K562 (cell line): ENCODE data around the gene RACK1. TPM values are rescaled to one million over a fixed set of nuclear protein-coding genes. Genes with fewer than 3 reads are reported as not detected.
A peak's percentile ranks its signal among the peaks of the same experiment; 100 is the strongest.

Source experiments
- ETV6 ChIP-seq, 3 experiments: fragments of 150-350 bp in 1 of 3; sonication (generic) in 1 of 3; formaldehyde crosslinking in 1 of 3; IDR thresholded peaks; 2 replicates each; pipeline versions ENCODE4 v1.6.1 to v1.8.0; 2014 to 2022; ENCODE audit warnings: borderline replicate concordance in 2 of 3, low read depth in 2 of 3, antibody characterized with exemption in 1 of 3, low read length in 1 of 3, mild to moderate bottlenecking in 1 of 3, missing genetic modification reagents in 1 of 3
- HDGF ChIP-seq: fragments of 450-650 bp; IDR thresholded peaks from 2 replicates; pipeline ENCODE4 v1.6.1; 2016
- HNRNPUL1 ChIP-seq: fragments of 200-400 bp; formaldehyde crosslinking; IDR thresholded peaks from 2 replicates; pipeline ENCODE4 v1.6.1; 2017; ENCODE audit warnings: low read length
- IFI16 ChIP-seq: fragments of 250-450 bp; sonication (Bioruptor Pico); IDR thresholded peaks from 2 replicates; pipeline ENCODE4 v2.1.2; 2022; ENCODE audit warnings: mild to moderate bottlenecking, inconsistent platforms
- JUN ChIP-seq, 2 experiments: sonication (generic) in 1 of 2; formaldehyde crosslinking in 1 of 2; IDR thresholded peaks; 2 replicates each; pipeline versions ENCODE4 v1.6.1 to v1.8.0; 2012 to 2022; ENCODE audit warnings: borderline replicate concordance in 2 of 2, mild to moderate bottlenecking in 2 of 2, improper control_type of control experiment in 1 of 2, low read depth in 1 of 2, low read length in 1 of 2, missing genetic modification reagents in 1 of 2
- NBN ChIP-seq: fragments of 450-650 bp; IDR thresholded peaks from 2 replicates; pipeline ENCODE4 v1.6.1; 2016; ENCODE audit warnings: low read depth, mild to moderate bottlenecking
- SMARCC2 ChIP-seq: fragments of 450-650 bp; IDR thresholded peaks from 2 replicates; pipeline ENCODE4 v1.6.1; 2017; ENCODE audit warnings: antibody characterized with exemption, moderate library complexity, mild to moderate bottlenecking, low read depth
- TARDBP ChIP-seq: fragments of 450-650 bp; IDR thresholded peaks from 2 replicates; pipeline ENCODE4 v1.6.1; 2016
- XRCC5 ChIP-seq: fragments of 200-400 bp; formaldehyde crosslinking; IDR thresholded peaks from 2 replicates; pipeline ENCODE4 v1.6.1; 2017; ENCODE audit warnings: low read depth, mild to moderate bottlenecking, low read length
- ZNF121 ChIP-seq: sonication (generic); formaldehyde crosslinking; conservative IDR thresholded peaks from 2 replicates; pipeline ENCODE4 v1.8.0; 2022; ENCODE audit warnings: missing genetic modification reagents
- ZNF212 ChIP-seq: fragments of 450-650 bp; formaldehyde crosslinking; IDR thresholded peaks from 2 replicates; pipeline ENCODE4 v1.4.0; 2020; ENCODE audit warnings: mild to moderate bottlenecking
- ZNF76 ChIP-seq: fragments of 250-450 bp; sonication (Bioruptor Pico); IDR thresholded peaks from 2 replicates; pipeline ENCODE4 v1.4.0; 2020; ENCODE audit warnings: mild to moderate bottlenecking, moderate library complexity, borderline replicate concordance
- polyA plus RNA-seq, 8 experiments: library from polyadenylated mRNA; depleted of rRNA in 4 of 8; stranded (reverse) in 5 of 8; unstranded in 3 of 8; fragments of >200 nt; fragmentation: Nextera tagmentation in 2 of 8; fragmentation: Illumina TruSeq in 1 of 8; extraction: Ambion mirVana in 2 of 8; extraction: Trizol in 1 of 8; gene quantifications; 2 replicates each; pipeline versions ENCODE4 v1.2.1 to v1.2.3, GENCODE V29; 2011 to 2014; ENCODE audit warnings: inconsistent platforms in 1 of 8, missing spikeins in 1 of 8
- total RNA-seq, 7 experiments: library from RNA; depleted of rRNA in 6 of 7; stranded (reverse); fragments of >200 nt in 6 of 7; fragmentation: Illumina TruSeq in 2 of 7; extraction: Trizol in 2 of 7; gene quantifications; 2 replicates each; pipeline versions ENCODE4 v1.2.1 to v1.2.3, GENCODE V29; 2011 to 2021; ENCODE audit warnings: low replicate concordance in 1 of 7
- TF ChIP-seq, protein P1 (sequence below): fragments of 250-450 bp; sonication (Bioruptor Pico); IDR thresholded peaks from 2 replicates; pipeline ENCODE4 v1.8.0; 2022; ENCODE audit warnings: inconsistent platforms
- TF ChIP-seq, protein P2 (sequence below): fragments of 250-450 bp; sonication (Bioruptor Pico); IDR thresholded peaks from 2 replicates; pipeline ENCODE4 v1.8.0; 2021; ENCODE audit warnings: borderline replicate concordance, mild to moderate bottlenecking, moderate library complexity; ENCODE audit not compliant: poor library complexity, severe bottlenecking
- TF ChIP-seq, protein P3 (sequence below): fragments of 250-450 bp; sonication (Bioruptor Pico); IDR thresholded peaks from 2 replicates; pipeline ENCODE4 v1.4.0; 2020; ENCODE audit warnings: mild to moderate bottlenecking, moderate library complexity
- TF ChIP-seq, protein P4 (sequence below): sonication (generic); formaldehyde crosslinking; IDR thresholded peaks from 2 replicates; pipeline ENCODE4 v1.8.0; 2022; ENCODE audit warnings: missing genetic modification reagents, mild to moderate bottlenecking, borderline replicate concordance
- TF ChIP-seq, protein P5 (sequence below): fragments of 250-450 bp; sonication (Bioruptor Pico); IDR thresholded peaks from 2 replicates; pipeline ENCODE4 v1.5.0; 2020; ENCODE audit warnings: mild to moderate bottlenecking, borderline replicate concordance

RACK1 gene
- total and polyA plus RNA-seq, 9 of the 15 experiments (the other 6 are each of a cell fraction or from before 2014, with no cell fraction given), result 2,303 to 5,311 (median 3,833) TPM

DNA sequence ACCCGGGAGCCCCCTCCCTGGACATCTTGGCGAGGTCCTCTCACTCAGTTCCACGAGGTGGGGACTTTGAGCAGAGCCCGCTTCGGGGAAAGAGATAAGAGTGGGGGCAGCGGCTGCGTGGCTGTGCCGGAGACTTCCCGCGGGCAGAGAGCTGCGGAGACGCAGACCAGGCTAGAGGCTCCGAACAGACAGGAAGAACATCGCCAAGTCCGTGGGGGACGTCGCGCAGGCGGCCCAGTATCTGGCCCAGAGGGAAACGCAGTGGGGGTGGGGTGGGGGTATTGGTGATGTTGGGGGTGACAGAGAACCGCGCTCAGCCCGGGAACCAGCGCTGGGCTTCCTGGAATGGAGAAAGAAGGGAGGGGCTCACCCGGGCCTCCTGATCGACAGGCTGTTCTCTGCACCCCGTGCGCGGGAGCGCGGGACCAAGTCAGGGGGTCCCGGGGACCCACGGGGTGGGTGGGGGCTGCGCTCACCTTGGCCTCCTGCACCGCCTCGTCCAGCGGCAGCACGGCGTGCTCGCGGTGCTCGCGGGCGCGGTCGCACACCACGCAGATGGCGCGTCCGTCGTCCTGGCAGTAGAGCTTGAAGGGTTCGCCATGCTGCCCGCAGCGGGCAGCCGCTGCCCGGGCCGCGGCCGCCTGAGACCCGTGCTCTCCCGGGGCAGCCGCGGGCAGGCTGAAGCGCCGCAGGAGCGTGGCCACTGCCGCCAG, 39.4 kb downstream of the RACK1 start (continued):
- TF ChIP-seq, protein P1, sequence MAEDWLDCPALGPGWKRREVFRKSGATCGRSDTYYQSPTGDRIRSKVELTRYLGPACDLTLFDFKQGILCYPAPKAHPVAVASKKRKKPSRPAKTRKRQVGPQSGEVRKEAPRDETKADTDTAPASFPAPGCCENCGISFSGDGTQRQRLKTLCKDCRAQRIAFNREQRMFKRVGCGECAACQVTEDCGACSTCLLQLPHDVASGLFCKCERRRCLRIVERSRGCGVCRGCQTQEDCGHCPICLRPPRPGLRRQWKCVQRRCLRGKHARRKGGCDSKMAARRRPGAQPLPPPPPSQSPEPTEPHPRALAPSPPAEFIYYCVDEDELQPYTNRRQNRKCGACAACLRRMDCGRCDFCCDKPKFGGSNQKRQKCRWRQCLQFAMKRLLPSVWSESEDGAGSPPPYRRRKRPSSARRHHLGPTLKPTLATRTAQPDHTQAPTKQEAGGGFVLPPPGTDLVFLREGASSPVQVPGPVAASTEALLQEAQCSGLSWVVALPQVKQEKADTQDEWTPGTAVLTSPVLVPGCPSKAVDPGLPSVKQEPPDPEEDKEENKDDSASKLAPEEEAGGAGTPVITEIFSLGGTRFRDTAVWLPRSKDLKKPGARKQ (CRISPR knock-in tag), result no peak
- TF ChIP-seq, protein P2, sequence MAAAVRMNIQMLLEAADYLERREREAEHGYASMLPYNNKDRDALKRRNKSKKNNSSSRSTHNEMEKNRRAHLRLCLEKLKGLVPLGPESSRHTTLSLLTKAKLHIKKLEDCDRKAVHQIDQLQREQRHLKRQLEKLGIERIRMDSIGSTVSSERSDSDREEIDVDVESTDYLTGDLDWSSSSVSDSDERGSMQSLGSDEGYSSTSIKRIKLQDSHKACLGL (CRISPR knock-in tag), result no peak
- TF ChIP-seq NBN, result no peak
- TF ChIP-seq TARDBP, result no peak
- TF ChIP-seq HDGF, result no peak
- no peak for TF ChIP-seq ZNF121
- no peak for TF ChIP-seq HNRNPUL1
- TF ChIP-seq ETV6 (IDR thresholded peaks at IDR 0.05; ENCODE audit: borderline replicate concordance in 1 of 2, low read depth in 2 of 2, low read length in 1 of 2), result no peak
- no peak; the same call in 1 of the 2 replicates for TF ChIP-seq ETV6 (CRISPR knock-in tag; IDR thresholded peaks at IDR 0.05; ENCODE audit: borderline replicate concordance)
- TF ChIP-seq, protein P3, sequence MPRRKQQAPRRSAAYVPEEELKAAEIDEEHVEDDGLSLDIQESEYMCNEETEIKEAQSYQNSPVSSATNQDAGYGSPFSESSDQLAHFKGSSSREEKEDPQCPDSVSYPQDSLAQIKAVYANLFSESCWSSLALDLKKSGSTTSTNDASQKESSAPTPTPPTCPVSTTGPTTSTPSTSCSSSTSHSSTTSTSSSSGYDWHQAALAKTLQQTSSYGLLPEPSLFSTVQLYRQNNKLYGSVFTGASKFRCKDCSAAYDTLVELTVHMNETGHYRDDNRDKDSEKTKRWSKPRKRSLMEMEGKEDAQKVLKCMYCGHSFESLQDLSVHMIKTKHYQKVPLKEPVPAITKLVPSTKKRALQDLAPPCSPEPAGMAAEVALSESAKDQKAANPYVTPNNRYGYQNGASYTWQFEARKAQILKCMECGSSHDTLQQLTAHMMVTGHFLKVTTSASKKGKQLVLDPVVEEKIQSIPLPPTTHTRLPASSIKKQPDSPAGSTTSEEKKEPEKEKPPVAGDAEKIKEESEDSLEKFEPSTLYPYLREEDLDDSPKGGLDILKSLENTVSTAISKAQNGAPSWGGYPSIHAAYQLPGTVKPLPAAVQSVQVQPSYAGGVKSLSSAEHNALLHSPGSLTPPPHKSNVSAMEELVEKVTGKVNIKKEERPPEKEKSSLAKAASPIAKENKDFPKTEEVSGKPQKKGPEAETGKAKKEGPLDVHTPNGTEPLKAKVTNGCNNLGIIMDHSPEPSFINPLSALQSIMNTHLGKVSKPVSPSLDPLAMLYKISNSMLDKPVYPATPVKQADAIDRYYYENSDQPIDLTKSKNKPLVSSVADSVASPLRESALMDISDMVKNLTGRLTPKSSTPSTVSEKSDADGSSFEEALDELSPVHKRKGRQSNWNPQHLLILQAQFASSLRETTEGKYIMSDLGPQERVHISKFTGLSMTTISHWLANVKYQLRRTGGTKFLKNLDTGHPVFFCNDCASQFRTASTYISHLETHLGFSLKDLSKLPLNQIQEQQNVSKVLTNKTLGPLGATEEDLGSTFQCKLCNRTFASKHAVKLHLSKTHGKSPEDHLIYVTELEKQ (CRISPR knock-in tag), result no peak
- TF ChIP-seq SMARCC2, result no peak
- no peak for TF ChIP-seq ZNF76 (CRISPR knock-in tag)
- no peak for TF ChIP-seq ZNF212 (CRISPR knock-in tag)
- 0 out of 2 replicates have a peak, but pooled peaks have one; percentile 32 for TF ChIP-seq XRCC5
- TF ChIP-seq, protein P4, sequence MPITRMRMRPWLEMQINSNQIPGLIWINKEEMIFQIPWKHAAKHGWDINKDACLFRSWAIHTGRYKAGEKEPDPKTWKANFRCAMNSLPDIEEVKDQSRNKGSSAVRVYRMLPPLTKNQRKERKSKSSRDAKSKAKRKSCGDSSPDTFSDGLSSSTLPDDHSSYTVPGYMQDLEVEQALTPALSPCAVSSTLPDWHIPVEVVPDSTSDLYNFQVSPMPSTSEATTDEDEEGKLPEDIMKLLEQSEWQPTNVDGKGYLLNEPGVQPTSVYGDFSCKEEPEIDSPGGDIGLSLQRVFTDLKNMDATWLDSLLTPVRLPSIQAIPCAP, result no peak
- TF ChIP-seq, protein P5, sequence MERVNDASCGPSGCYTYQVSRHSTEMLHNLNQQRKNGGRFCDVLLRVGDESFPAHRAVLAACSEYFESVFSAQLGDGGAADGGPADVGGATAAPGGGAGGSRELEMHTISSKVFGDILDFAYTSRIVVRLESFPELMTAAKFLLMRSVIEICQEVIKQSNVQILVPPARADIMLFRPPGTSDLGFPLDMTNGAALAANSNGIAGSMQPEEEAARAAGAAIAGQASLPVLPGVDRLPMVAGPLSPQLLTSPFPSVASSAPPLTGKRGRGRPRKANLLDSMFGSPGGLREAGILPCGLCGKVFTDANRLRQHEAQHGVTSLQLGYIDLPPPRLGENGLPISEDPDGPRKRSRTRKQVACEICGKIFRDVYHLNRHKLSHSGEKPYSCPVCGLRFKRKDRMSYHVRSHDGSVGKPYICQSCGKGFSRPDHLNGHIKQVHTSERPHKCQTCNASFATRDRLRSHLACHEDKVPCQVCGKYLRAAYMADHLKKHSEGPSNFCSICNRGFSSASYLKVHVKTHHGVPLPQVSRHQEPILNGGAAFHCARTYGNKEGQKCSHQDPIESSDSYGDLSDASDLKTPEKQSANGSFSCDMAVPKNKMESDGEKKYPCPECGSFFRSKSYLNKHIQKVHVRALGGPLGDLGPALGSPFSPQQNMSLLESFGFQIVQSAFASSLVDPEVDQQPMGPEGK (CRISPR knock-in tag), result no peak
- no peak for TF ChIP-seq IFI16 (CRISPR knock-in tag)
- no peak for TF ChIP-seq JUN (IDR thresholded peaks at IDR 0.05; ENCODE audit: borderline replicate concordance, low read depth, low read length)
- no peak for TF ChIP-seq JUN (CRISPR knock-in tag; IDR thresholded peaks at IDR 0.05; ENCODE audit: borderline replicate concordance)
